ENCODE measurements around the gene KRT16. TPM values are rescaled to one million over a fixed set of nuclear protein-coding genes. Genes with fewer than 3 reads are reported as not detected.

KRT16 gene
- polyA plus RNA-seq, 3 donors, result not detected

DNA sequence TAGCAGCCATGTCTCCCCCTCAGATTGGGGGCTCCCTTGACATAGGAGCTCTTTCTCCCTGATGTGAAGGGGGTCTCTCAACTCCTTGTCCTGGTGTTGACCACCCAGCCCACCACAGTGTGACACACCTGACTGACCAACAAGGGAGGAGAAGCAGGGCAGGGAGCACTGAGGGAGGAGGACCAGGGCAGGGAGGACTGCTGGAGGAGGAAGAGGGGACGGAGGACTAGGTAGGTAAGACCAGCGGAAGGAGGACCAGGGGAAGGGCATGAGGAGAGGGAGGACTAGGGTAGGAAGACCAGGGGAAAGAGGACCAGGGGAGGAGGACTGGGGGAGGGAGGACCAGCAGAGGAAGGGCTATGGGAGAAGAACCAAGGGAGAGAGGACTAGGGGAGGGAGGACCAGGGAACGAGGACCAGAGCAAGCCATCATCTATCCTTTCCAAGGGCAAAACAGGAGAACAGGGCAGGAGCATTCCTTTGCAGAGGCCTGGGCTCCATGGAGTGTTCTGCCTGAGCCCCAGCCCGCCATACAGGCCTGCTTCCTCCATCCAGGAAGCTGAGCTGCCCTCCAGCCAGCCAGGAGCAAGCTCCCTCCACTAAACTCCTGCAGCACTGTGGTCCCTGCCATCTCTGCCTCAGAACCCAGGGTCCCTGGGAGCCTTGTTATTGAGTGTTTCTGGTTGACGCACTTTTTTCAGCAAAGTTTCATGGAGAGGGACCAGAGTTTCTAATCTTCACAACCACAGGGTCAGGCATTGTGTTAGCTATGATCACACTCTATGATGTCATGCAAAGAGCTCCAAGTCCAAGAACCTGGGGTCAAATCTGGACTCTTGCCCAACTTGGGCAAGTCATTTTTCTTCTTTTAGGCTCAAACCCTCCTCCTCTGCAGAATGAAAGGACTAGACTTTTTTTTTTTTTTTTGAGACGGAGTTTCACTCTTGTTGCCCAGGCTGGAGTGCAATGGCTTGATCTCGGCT lies 27.2 kb upstream of the KRT16 start:
- no peak for DNase-seq
- Mint-ChIP-seq H3K27ac (no peak overlapping the region), H3K9me3 (no peaks in the 10 kb centered on the region), H3K27me3 (ENCODE audit: low read depth in 3 of 3) (peaks cover 0 to 4% (median 0%) of the 10 kb centered on the region in 3 donors), H3K4me1 (peaks cover 9% of the 10 kb centered on the region), H3K36me3 (no peaks in the 10 kb centered on the region), H3K4me3 (no peak overlapping the region)
- H3K79me2 ChIP-seq (ENCODE audit: insufficient read depth, low read length), result no peaks in the 10 kb centered on the region
- no peak overlapping the region for H3K9ac ChIP-seq (ENCODE audit: insufficient read depth, low read length, poor library complexity, severe bottlenecking)
- no peak overlapping the region for H3K4me3 ChIP-seq (replicated peaks in 1 of 3; ENCODE audit: low read depth in 2 of 3, low read length in 3 of 3)
- 90% methylated on average over 4 of the region's 7 CpGs for WGBS (ENCODE audit: insufficient coverage)
- no peaks in the 10 kb centered on the region for H3K36me3 ChIP-seq (replicated peaks in 1 of 2; ENCODE audit: control insufficient read depth in 1 of 2, insufficient read depth in 2 of 2, low read length in 2 of 2)
- H3K4me1 ChIP-seq (ENCODE audit: control insufficient read depth in 1 of 2, insufficient read depth in 2 of 2, low read length in 2 of 2), result peaks cover 6 to 9% of the 10 kb centered on the region in 2 donors
- H3K27me3 ChIP-seq (ENCODE audit: control insufficient read depth in 2 of 2, insufficient read depth in 2 of 2, low read length in 2 of 2), result no peaks in the 10 kb centered on the region
- H4K20me1 ChIP-seq (ENCODE audit: insufficient read depth, low read length), result no peaks in the 10 kb centered on the region
- no peak overlapping the region for H3K4me2 ChIP-seq (replicated peaks; ENCODE audit: extremely low read depth, low read length, poor library complexity, severe bottlenecking)
- intact Hi-C loops (cut with micrococcal nuclease), result no loop called here
- TF ChIP-seq, protein P1, sequence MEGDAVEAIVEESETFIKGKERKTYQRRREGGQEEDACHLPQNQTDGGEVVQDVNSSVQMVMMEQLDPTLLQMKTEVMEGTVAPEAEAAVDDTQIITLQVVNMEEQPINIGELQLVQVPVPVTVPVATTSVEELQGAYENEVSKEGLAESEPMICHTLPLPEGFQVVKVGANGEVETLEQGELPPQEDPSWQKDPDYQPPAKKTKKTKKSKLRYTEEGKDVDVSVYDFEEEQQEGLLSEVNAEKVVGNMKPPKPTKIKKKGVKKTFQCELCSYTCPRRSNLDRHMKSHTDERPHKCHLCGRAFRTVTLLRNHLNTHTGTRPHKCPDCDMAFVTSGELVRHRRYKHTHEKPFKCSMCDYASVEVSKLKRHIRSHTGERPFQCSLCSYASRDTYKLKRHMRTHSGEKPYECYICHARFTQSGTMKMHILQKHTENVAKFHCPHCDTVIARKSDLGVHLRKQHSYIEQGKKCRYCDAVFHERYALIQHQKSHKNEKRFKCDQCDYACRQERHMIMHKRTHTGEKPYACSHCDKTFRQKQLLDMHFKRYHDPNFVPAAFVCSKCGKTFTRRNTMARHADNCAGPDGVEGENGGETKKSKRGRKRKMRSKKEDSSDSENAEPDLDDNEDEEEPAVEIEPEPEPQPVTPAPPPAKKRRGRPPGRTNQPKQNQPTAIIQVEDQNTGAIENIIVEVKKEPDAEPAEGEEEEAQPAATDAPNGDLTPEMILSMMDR (IDR thresholded peaks at IDR 0.05), result no peak
- no peak overlapping the region for H2AFZ ChIP-seq (ENCODE audit: insufficient read depth, low read depth, low read length, poor library complexity, severe bottlenecking)
- no peaks in the 10 kb centered on the region for H3K9me3 ChIP-seq (replicated peaks in 1 of 2; ENCODE audit: control insufficient read depth in 1 of 2, insufficient read depth in 1 of 2, low read length in 2 of 2)
- no peak overlapping the region for H3K27ac ChIP-seq (ENCODE audit: low read depth in 1 of 2, low read length in 2 of 2)

DNA sequence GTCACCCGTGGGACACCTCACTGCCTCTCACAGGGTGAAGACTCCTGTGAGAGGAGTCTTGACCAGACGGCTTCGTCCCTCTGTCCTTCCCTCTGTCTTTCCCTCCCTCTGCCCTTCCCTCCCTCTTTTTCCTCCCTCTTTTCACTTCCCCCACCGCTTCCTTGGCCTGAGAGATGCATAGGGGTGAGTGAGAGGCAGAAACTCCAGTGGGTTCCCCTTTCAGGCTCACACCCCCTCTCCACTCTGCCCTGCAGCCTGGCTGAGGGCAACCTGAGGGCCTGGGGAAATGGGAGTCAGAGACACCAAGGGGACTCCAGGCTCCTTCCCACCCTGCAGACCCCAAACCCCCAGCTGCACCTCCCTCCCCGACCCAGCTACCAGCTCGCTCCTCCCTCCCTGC lies 26.4 kb upstream of the KRT16 start:
- intact Hi-C loops (cut with micrococcal nuclease), result no loop called here
- H3K9ac ChIP-seq (ENCODE audit: insufficient read depth, low read length, poor library complexity, severe bottlenecking), result no peak overlapping the region
- H3K36me3 ChIP-seq (replicated peaks in 1 of 2; ENCODE audit: control insufficient read depth in 1 of 2, insufficient read depth in 2 of 2, low read length in 2 of 2), result no peaks in the 10 kb centered on the region
- H3K9me3 Mint-ChIP-seq, result no peaks in the 10 kb centered on the region
- TF ChIP-seq, protein P1 (IDR thresholded peaks at IDR 0.05), result no peak
- peaks cover 4 to 7% of the 10 kb centered on the region in 2 donors for H3K4me1 ChIP-seq (ENCODE audit: control insufficient read depth in 1 of 2, insufficient read depth in 2 of 2, low read length in 2 of 2)
- H3K9me3 ChIP-seq (replicated peaks in 1 of 2; ENCODE audit: control insufficient read depth in 1 of 2, insufficient read depth in 1 of 2, low read length in 2 of 2), result no peaks in the 10 kb centered on the region
- H3K4me2 ChIP-seq (replicated peaks; ENCODE audit: extremely low read depth, low read length, poor library complexity, severe bottlenecking), result no peak overlapping the region
- H2AFZ ChIP-seq (ENCODE audit: insufficient read depth, low read depth, low read length, poor library complexity, severe bottlenecking), result no peak overlapping the region
- peaks cover 9% of the 10 kb centered on the region for H3K4me1 Mint-ChIP-seq
- no peak overlapping the region for H3K27ac Mint-ChIP-seq
- no peak overlapping the region for H3K4me3 ChIP-seq (replicated peaks in 1 of 3; ENCODE audit: low read depth in 2 of 3, low read length in 3 of 3)
- no peaks in the 10 kb centered on the region for H3K36me3 Mint-ChIP-seq
- H3K79me2 ChIP-seq (ENCODE audit: insufficient read depth, low read length), result no peaks in the 10 kb centered on the region
- peaks cover 0 to 4% (median 0%) of the 10 kb centered on the region in 3 donors for H3K27me3 Mint-ChIP-seq (ENCODE audit: low read depth in 3 of 3)
- no peak overlapping the region for H3K27ac ChIP-seq (ENCODE audit: low read depth in 1 of 2, low read length in 2 of 2)
- WGBS (ENCODE audit: insufficient coverage), result 38% methylated on average over 3 of the region's 6 CpGs
- no peak overlapping the region for H3K4me3 Mint-ChIP-seq
- H4K20me1 ChIP-seq (ENCODE audit: insufficient read depth, low read length), result no peaks in the 10 kb centered on the region
- no peak for DNase-seq
- no peaks in the 10 kb centered on the region for H3K27me3 ChIP-seq (ENCODE audit: control insufficient read depth in 2 of 2, insufficient read depth in 2 of 2, low read length in 2 of 2)

Data from CD14-positive monocyte (primary cell).